WTC11 (cell line): ENCODE results near the gene MPP2. TPM values are rescaled to one million over a fixed set of nuclear protein-coding genes. Genes with fewer than 3 reads are reported as not detected.

Experiments used
- ATAC-seq: fragments of 200-7000 bp; cut with Tn5 transposase; 2 replicates; pipeline ENCODE4 v1.10.0; 2021; ENCODE audit warnings: mild to moderate bottlenecking, moderate library complexity
- CTCF ChIA-PET: fragments of 300-600 bp; sonication (Branson Sonifier 250); formaldehyde crosslinking; loops from one replicate; lab custom pipeline; 2021; ENCODE audit warnings: antibody characterized with exemption; lab: Charles Lee
- POLR2A ChIA-PET: fragments of 350-600 bp; sonication (Branson Sonifier 250); formaldehyde crosslinking; loops from one replicate; lab custom pipeline; 2021; ENCODE audit warnings: antibody characterized with exemption; lab: Charles Lee
- DNase-seq: peaks from one replicate; pipeline ENCODE4 v3.0.0; 2021; ENCODE audit warnings: low spot score
- H3K27ac Mint-ChIP-seq: 2 replicates; pipeline ENCODE4 v1.8.0; 2021; ENCODE audit warnings: mixed read lengths
- H3K27me3 Mint-ChIP-seq: 2 replicates; pipeline ENCODE4 v1.8.0; 2021; ENCODE audit warnings: low read depth, mild to moderate bottlenecking, moderate library complexity, mixed read lengths
- H3K36me3 Mint-ChIP-seq: 2 replicates; pipeline ENCODE4 v1.8.0; 2021; ENCODE audit warnings: mixed read lengths
- H3K4me1 Mint-ChIP-seq: 2 replicates; pipeline ENCODE4 v1.8.0; 2022; ENCODE audit warnings: mixed read lengths
- H3K4me3 Mint-ChIP-seq: 2 replicates; pipeline ENCODE4 v1.8.0; 2021; ENCODE audit warnings: mild to moderate bottlenecking, moderate library complexity, mixed read lengths
- H3K9me3 Mint-ChIP-seq: 2 replicates; pipeline ENCODE4 v1.8.0; 2021; ENCODE audit warnings: mixed read lengths
- AFF4 ChIP-seq: sonication (generic); formaldehyde crosslinking; IDR thresholded peaks from 2 replicates; pipeline ENCODE4 v1.8.1; 2023; ENCODE audit warnings: mild to moderate bottlenecking, missing genetic modification reagents, borderline replicate concordance
- AR ChIP-seq: fragments of 250-450 bp; sonication (Bioruptor Pico); IDR thresholded peaks from 2 replicates; pipeline ENCODE4 v1.9.0; 2021; ENCODE audit warnings: mild to moderate bottlenecking
- E2F4 ChIP-seq: sonication (generic); formaldehyde crosslinking; IDR thresholded peaks from 2 replicates; pipeline ENCODE4 v1.8.1; 2022; ENCODE audit warnings: low read depth, mild to moderate bottlenecking, moderate library complexity, missing genetic modification reagents, borderline replicate concordance
- ESRRA ChIP-seq: sonication (generic); formaldehyde crosslinking; IDR thresholded peaks from 2 replicates; pipeline ENCODE4 v1.8.1; 2022; ENCODE audit warnings: mild to moderate bottlenecking, missing genetic modification reagents, borderline replicate concordance
- FOXJ3 ChIP-seq: sonication (generic); formaldehyde crosslinking; IDR thresholded peaks from 2 replicates; pipeline ENCODE4 v1.9.0; 2021; ENCODE audit warnings: missing genetic modification reagents, mild to moderate bottlenecking, borderline replicate concordance
- MLX ChIP-seq: sonication (generic); formaldehyde crosslinking; IDR thresholded peaks from 2 replicates; pipeline ENCODE4 v1.8.1; 2023; ENCODE audit warnings: mild to moderate bottlenecking, missing genetic modification reagents, moderate library complexity
- PRDM15 ChIP-seq: sonication (generic); formaldehyde crosslinking; IDR thresholded peaks from 2 replicates; pipeline ENCODE4 v1.8.0; 2022; ENCODE audit warnings: missing genetic modification reagents
- PREB ChIP-seq: sonication (generic); formaldehyde crosslinking; IDR thresholded peaks from 2 replicates; pipeline ENCODE4 v1.8.1; 2022; ENCODE audit warnings: mild to moderate bottlenecking, missing genetic modification reagents, moderate library complexity, borderline replicate concordance
- PRRX2 ChIP-seq: fragments of 250-450 bp; sonication (Bioruptor Pico); IDR thresholded peaks from 2 replicates; pipeline ENCODE4 v1.8.0; 2021; ENCODE audit warnings: mild to moderate bottlenecking
- SMAD3 ChIP-seq: sonication (generic); formaldehyde crosslinking; IDR thresholded peaks from 2 replicates; pipeline ENCODE4 v1.8.0; 2022; ENCODE audit warnings: missing genetic modification reagents, mild to moderate bottlenecking, borderline replicate concordance
- SP1 ChIP-seq: sonication (generic); formaldehyde crosslinking; conservative IDR thresholded peaks from 2 replicates; pipeline ENCODE4 v1.8.1; 2022; ENCODE audit warnings: missing genetic modification reagents
- USF1 ChIP-seq: sonication (generic); formaldehyde crosslinking; IDR thresholded peaks from 2 replicates; pipeline ENCODE4 v1.8.0; 2022; ENCODE audit warnings: mild to moderate bottlenecking, missing genetic modification reagents
- ZNF138 ChIP-seq: sonication (generic); formaldehyde crosslinking; conservative IDR thresholded peaks from 2 replicates; pipeline ENCODE4 v1.8.1; 2022; ENCODE audit warnings: mild to moderate bottlenecking, moderate library complexity, missing genetic modification reagents
- ZNF671 ChIP-seq: fragments of 250-450 bp; sonication (Bioruptor Pico); IDR thresholded peaks from 2 replicates; pipeline ENCODE4 v1.8.0; 2021; ENCODE audit warnings: mild to moderate bottlenecking
- ZSCAN18 ChIP-seq: fragments of 250-450 bp; sonication (Bioruptor Pico); IDR thresholded peaks from 2 replicates; pipeline ENCODE4 v2.1.2; 2022; ENCODE audit warnings: mild to moderate bottlenecking, moderate library complexity
- total RNA-seq: library from RNA; stranded (reverse); gene quantifications from 3 replicates; pipeline ENCODE4 v1.2.3, GENCODE V29; 2021

Gene MPP2
- total RNA-seq, 1 experiment from 2014 or later: 29.3 TPM

GRCh38 chr17:43952724-43953666 lies 45.7 kb upstream of the MPP2 start (continued):
- TF ChIP-seq AFF4 (CRISPR knock-in tag) (no peak), USF1 (CRISPR knock-in tag) (0 out of 2 replicates have a peak, but pooled peaks have one; percentile 4), ZSCAN18 (CRISPR knock-in tag) (no peak), E2F4 (CRISPR knock-in tag) (no peak), MLX (CRISPR knock-in tag) (no peak), PRDM15 (CRISPR knock-in tag) (peak; percentile 95), ZNF138 (0 out of 2 replicates have a peak, but pooled peaks have one; percentile 21), PREB (CRISPR knock-in tag) (no peak), ESRRA (CRISPR knock-in tag) (0 out of 2 replicates have a peak, but pooled peaks have one; percentile 47)
- TF ChIP-seq, all 79 proteins: peak for 21

GRCh38 chr17:43952351-43952723 lies 45.0 kb upstream of the MPP2 start:
- peaks cover 52% of the 10 kb centered on the region for H3K27me3 Mint-ChIP-seq
- ATAC-seq (peak; percentile 8), DNase-seq (peak; percentile 42)
- peaks cover 11% of the 10 kb centered on the region for H3K4me1 Mint-ChIP-seq
- H3K27ac Mint-ChIP-seq: peak overlapping the region; percentile 44; the same call in 1 of the 2 replicates
- ChIA-PET CTCF (interaction anchor here (0.6 to 2.0 kb wide), 8 partner anchors 8 to 144 kb away, joined by 3 to 7 read pairs (median 4); partner anchors contain the start of gene MPP2), POLR2A (no interaction called here)
- no peaks in the 10 kb centered on the region for H3K9me3 Mint-ChIP-seq
- H3K36me3 Mint-ChIP-seq: no peaks in the 10 kb centered on the region
- peak overlapping the region; percentile 87 for H3K4me3 Mint-ChIP-seq
- TF ChIP-seq FOXJ3 (no peak), ZNF671 (CRISPR knock-in tag) (no peak), SMAD3 (no peak), SP1 (no peak), AR (CRISPR knock-in tag) (no peak), PRRX2 (CRISPR knock-in tag) (no peak)
